ENCODE data around the gene AMZ1.

AMZ1 gene, protein sequence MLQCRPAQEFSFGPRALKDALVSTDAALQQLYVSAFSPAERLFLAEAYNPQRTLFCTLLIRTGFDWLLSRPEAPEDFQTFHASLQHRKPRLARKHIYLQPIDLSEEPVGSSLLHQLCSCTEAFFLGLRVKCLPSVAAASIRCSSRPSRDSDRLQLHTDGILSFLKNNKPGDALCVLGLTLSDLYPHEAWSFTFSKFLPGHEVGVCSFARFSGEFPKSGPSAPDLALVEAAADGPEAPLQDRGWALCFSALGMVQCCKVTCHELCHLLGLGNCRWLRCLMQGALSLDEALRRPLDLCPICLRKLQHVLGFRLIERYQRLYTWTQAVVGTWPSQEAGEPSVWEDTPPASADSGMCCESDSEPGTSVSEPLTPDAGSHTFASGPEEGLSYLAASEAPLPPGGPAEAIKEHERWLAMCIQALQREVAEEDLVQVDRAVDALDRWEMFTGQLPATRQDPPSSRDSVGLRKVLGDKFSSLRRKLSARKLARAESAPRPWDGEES

GRCh38 chr7:2687881-2688318 lies at the start of gene AMZ1:
Gene AMZ1, plus strand, starts transcription at chr7:2688202. Its CDS starts 12,250 bp downstream, at chr7:2700452.
- DNase-seq: peak in 3 of 10 donors; percentile 27 to 88 (median 79)
- intact Hi-C loops (cut with DNase I): loop anchor here (10.0 kb wide), 1 partner anchor 243 kb away; no protein-coding TSS in a partner anchor

DNA sequence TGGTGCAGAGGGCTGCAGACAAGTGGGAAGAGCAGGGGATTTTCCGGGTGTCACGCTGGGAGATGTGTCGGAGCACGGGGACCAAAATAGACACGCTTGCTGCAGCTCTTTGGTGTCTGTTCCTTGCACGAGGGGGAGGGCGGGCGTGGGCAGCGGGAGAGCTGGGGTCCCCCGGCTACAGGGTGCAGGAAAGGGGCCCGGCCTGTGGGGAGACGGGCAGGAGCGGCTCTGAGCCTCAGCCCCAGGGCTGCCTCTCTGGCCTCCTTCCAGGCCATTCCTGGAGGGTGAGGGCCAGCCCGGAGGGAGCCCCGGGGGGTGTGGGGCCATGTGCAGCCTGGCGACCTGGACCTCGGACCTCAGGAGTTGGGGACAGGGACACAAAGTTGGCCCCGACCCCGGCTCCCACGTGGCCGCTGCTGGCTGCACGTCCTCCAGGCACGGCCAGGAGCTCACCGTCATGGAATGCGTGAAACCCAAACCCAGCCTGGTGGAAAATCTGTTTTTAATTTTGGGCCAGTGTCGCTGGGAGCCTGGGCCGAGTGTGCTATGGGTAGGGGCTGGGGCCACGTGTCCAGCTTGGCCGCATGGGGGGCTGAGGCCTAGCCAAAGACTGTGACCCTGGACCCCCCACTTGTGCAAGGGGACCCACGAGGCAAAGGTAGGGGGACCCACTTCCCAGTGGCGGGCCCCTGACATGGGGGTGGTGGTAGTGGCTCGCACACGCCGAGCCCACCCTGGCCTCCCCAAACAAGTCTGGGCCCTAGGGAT lies 49.6 kb upstream of the AMZ1 start:
- DNase-seq: peak in 2 of 10 donors; percentile 91 to 93
- intact Hi-C loops (cut with DNase I): no loop called here

GRCh38 chr7:2639181-2639681 lies 48.8 kb upstream of the AMZ1 start:
- peak in 1 of 10 donors; percentile 91 for DNase-seq
- intact Hi-C loops (cut with DNase I): no loop called here

DNA sequence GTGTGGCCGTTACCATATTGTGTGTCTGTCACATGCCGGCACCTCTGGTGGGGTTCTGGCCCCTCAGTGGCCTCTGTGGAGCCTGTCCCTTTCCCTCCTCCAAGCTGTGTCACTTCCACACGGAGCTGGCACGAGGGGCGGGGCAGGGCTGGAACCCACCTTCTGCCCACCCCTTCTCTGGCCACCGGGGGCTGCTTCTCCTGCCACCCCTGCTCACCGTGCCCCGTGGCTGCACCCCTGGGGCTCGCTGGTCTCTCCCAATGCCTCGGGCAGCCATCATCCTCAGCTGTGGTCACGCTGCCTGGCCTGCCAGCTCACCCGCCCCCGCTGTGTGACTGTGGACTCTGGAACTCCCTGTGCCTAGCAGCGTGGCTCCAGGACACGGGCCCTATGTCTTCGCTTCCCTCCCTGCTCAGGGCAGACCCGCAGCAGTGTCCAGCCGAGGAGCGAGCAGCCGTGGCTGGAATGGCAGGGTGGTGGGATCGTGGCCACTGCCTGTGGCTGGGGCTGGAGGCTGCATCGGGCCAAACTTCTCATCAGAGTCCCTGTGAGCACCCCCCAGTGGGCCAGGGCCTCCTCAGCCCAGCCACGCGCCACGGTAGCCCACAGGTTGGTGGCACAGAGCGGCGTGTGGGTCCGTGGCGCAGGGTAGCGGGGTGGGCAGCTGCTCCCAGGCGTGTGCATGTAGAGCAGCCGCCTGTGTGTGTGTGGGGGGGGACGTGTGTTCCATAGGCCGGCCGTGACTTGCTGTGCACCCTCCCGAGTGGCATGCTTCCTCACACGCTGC lies 48.1 kb upstream of the AMZ1 start:
- intact Hi-C loops (cut with DNase I): no loop called here
- no peak for DNase-seq

- DNase-seq: no peak
Observed at GRCh38 chr7:2640482-2640830, 47.5 kb upstream of the AMZ1 start.

GRCh38 chr7:2640846-2641316 lies 47.1 kb upstream of the AMZ1 start:
- intact Hi-C loops (cut with DNase I): no loop called here

More at GRCh38 chr7:2640482-2640830, 47.5 kb upstream of the AMZ1 start:
- intact Hi-C loops (cut with DNase I): no loop called here

GRCh38 chr7:2641406-2642393 lies 46.3 kb upstream of the AMZ1 start:
- intact Hi-C loops (cut with DNase I): no loop called here

More at GRCh38 chr7:2640846-2641316, 47.1 kb upstream of the AMZ1 start:
- DNase-seq: no peak

GRCh38 chr7:2643386-2644219 lies 44.4 kb upstream of the AMZ1 start:
- intact Hi-C loops (cut with DNase I): no loop called here
- peak in 2 of 10 donors; percentile 81 to 82 for DNase-seq

More at GRCh38 chr7:2641406-2642393, 46.3 kb upstream of the AMZ1 start:
- DNase-seq: peak; percentile 65 to 96 (median 82)

DNA sequence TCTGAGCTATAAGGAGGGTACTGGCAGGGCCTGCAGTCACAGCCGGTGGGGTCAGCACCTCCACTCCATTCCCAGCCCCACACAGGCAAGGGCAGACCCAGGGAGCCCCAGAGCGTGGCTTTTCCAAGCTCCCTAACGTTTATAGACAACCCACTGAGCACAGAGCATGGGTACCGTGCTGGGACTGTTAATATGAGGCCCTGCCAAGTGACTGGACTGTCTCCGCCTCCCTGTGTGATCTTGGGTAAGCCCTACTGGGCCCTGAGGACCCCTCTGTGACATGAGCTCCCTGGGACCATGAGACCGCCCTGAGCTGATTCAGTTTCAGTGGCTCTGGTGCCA lies 43.8 kb upstream of the AMZ1 start:
- intact Hi-C loops (cut with DNase I): no loop called here

GRCh38 chr7:2644562-2645273 lies 43.3 kb upstream of the AMZ1 start:
- DNase-seq: peak in 1 of 10 donors; percentile 81

More for the DNA sequence above, 43.8 kb upstream of the AMZ1 start:
- DNase-seq: no peak

DNA sequence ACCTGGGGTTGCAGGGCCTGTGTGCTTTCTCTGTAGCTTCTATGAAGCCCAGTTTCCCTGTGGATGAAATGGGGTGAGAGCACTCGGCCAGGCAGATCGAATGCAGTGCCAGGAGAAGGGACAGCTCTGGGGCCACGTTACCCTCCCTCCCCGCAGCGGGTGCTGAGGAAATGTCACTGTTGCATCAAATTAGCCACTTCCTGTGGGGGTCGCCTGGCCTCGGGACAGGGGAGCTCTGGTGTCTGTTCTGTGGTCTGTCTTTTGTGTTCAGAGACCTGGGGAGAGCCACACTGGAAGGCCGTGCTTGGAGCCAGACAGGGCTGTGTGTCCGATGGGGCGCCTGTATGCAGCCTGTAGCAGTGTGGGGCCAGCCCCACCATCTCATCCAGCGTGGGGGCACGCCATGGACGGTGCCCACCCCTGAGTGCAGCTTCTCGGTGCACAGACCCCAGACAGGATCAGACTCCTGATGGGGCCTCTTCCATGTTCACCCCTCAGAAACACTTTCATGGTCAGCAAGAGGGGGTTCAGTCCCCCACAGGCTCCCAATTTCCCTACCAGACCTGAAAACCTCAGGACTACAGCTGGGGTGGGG lies 42.6 kb upstream of the AMZ1 start:
- intact Hi-C loops (cut with DNase I): no loop called here
- DNase-seq: peak in 1 of 10 donors; percentile 83

More at GRCh38 chr7:2644562-2645273, 43.3 kb upstream of the AMZ1 start:
- intact Hi-C loops (cut with DNase I): no loop called here

DNA sequence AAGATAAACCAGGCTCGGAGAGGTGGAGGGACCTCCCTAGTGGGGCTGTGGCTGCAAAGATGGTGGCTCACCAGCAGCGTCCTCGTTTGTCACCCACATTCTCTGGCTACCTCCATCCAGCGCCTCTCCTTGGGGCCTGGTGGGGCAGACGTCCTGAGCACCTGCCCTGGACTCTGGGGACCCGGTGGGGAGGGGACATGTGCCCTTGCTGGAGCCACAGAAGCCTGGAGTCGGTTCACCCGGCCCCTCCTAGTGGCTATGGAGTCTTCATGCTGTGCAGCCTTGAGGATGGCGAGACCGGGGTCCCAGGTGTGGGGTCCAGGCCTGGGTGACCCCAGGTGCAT lies 41.7 kb upstream of the AMZ1 start:
- DNase-seq: no peak
- intact Hi-C loops (cut with DNase I): no loop called here

GRCh38 chr7:2646680-2647571 lies 41.1 kb upstream of the AMZ1 start:
- peak in 1 of 10 donors; percentile 83 for DNase-seq
- intact Hi-C loops (cut with DNase I): no loop called here

- DNase-seq: no peak
- intact Hi-C loops (cut with DNase I): no loop called here
Observed at GRCh38 chr7:2647594-2648172, 40.3 kb upstream of the AMZ1 start.

DNA sequence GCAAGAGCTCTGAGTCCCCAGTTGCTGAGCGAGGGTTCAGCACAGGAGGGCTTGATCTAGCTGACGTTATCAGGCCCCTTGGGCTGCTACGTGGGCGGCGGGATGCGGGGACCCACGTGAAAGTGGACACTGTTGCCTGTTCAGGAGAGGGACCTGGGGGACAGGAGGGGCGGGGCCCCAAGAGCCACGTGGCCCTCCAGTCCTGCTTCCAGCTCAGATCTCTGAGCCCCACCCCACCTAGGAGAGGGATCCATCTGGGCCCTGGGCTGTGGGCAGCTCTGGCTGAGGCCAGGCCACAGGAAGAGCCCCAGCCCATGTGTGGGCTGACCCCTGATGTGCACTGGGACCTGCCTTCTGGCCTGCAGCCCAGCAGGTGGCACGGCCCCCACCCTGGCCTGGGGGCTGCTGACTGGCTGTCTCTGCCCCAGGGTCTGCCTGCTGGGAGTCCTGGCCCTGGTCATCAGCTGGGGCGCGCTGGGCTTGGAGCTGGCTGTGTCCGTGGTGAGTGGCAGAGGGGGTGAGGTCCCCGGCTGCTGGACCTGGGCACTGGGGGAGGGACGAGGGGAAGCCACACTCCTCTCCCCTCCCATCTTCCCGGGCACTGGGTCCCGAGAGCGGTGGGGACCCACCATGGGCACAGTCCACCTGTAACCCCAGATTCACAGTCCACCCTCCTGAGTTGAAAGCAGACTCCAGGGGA lies 38.7 kb upstream of the AMZ1 start:
- no peak for DNase-seq
- intact Hi-C loops (cut with DNase I): no loop called here

Data from posterior cingulate gyrus (tissue), 11 donors.